ENCODE results near the gene MVB12B.

MVB12B gene

GRCh38 chr9:126290871-126291270 lies 35.8 kb upstream of the MVB12B start:
- TF ChIP-seq REST (IDR thresholded peaks at IDR 0.05; ENCODE audit: insufficient replicate concordance, low read depth) = no peak
- no peak for TF ChIP-seq SPI1 (IDR thresholded peaks at IDR 0.05; ENCODE audit: borderline replicate concordance, low read depth)
- TF ChIP-seq POLR2AphosphoS5 (IDR thresholded peaks at IDR 0.05; ENCODE audit: low read depth) = no peak
- no peak for TF ChIP-seq GABPA (IDR thresholded peaks at IDR 0.05; ENCODE audit: low read depth)
- TF ChIP-seq CTCF (IDR thresholded peaks at IDR 0.05; ENCODE audit: insufficient read depth, low read length) = no peak
- DNase-seq (ENCODE audit: low read depth in 1 of 2, low spot score in 1 of 2) = no peak
- Histone ChIP-seq H3K4me3 (replicated peaks; ENCODE audit: insufficient read depth, low read length) (no peak overlapping the region), H3K27ac (replicated peaks) (no peak overlapping the region), H3K27me3 (ENCODE audit: insufficient read depth, poor library complexity, severe bottlenecking) (no peaks in the 10 kb centered on the region)

DNA sequence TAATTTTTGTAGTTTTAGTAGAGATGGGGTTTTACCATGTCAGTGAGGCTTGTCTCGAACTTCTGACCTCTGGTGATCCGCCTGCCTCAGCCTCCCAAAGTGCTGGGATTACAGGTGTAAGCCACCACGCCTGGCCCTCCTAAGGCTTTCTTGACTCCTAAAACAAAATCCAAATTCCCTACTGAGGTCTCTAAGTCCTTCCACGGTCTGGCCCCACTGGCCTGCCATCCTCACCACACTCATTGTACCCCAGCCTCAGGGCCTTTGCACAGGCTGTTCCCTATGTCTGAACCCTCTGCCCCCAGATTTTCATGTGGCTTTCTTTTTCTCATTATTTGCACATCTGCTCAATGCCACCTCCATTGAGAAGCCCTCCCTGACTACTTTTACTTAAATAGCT lies 34.7 kb upstream of the MVB12B start:
- DNase-seq (ENCODE audit: low read depth in 1 of 2, low spot score in 1 of 2) = no peak
- no peaks in the 10 kb centered on the region for H3K27me3 ChIP-seq (ENCODE audit: insufficient read depth, poor library complexity, severe bottlenecking)
- H3K27ac ChIP-seq (replicated peaks) = no peak overlapping the region
- TF ChIP-seq POLR2AphosphoS5 (IDR thresholded peaks at IDR 0.05; ENCODE audit: low read depth) (no peak), REST (IDR thresholded peaks at IDR 0.05; ENCODE audit: insufficient replicate concordance, low read depth) (no peak)
- H3K4me3 ChIP-seq (replicated peaks; ENCODE audit: insufficient read depth, low read length) = no peak overlapping the region

DNA sequence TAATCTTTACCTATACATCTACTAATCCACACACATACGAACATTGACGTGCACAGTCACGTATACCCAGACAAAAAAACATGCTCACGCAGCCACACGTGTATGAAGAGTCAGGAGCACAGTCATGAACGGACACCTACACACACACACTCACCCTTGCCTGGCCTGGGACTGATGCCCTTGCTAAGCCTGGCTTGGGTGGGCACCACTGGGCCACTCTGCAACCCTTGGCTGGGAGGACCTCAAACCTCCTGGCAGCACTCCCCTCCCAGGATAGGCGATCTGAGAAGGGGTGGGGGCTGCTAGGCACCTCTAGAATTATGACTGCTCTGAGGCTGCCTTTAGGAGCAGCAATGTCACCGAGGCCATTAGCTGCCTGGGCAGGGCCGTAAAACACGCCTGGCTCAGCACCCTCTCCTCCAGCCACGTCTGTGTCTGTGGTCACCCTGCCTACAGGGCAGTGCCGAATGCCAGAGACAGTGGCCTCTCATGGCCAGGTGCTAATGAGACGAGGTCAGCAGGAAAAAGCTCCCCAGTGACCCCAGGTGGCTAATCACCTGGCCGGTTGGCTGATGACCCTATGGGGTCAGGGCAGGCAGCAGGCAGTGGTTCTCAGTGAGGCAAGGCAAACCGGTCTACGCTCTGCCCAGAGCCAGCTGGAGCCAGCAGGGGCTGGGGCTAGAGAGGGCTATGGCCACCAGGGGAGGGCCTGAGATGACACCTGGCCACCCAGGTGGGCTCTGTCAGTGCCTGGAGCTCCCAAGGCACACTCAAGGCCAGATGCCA lies 33.7 kb upstream of the MVB12B start:
- H3K4me3 ChIP-seq (replicated peaks; ENCODE audit: insufficient read depth, low read length) = no peak overlapping the region
- H3K27me3 ChIP-seq (ENCODE audit: insufficient read depth, poor library complexity, severe bottlenecking) = no peaks in the 10 kb centered on the region
- DNase-seq (ENCODE audit: low read depth in 1 of 2, low spot score in 1 of 2) = no peak
- H3K27ac ChIP-seq (replicated peaks) = no peak overlapping the region
- TF ChIP-seq CTCF (IDR thresholded peaks at IDR 0.05; ENCODE audit: insufficient read depth, low read length) (no peak), SPI1 (IDR thresholded peaks at IDR 0.05; ENCODE audit: borderline replicate concordance, low read depth) (no peak), REST (IDR thresholded peaks at IDR 0.05; ENCODE audit: insufficient replicate concordance, low read depth) (no peak), GABPA (IDR thresholded peaks at IDR 0.05; ENCODE audit: low read depth) (no peak)
